Liver (tissue), 9 donors: ENCODE measurements around the gene ADGRV1. TPM values are rescaled to one million over a fixed set of nuclear protein-coding genes. Genes with fewer than 3 reads are reported as not detected.
A peak's percentile ranks its signal among the peaks of the same experiment; 100 is the strongest.

Experiments
- DNase-seq: peaks from one replicate; pipeline ENCODE4 v3.0.0-alpha.2; 2017; ENCODE audit warnings: low spot score
- H3K27ac ChIP-seq, 2 donors: one replicate each; pipeline ENCODE4 v1.7.0; 2013; ENCODE audit warnings: inconsistent platforms in 2 of 2, low read length in 2 of 2, control low read depth in 1 of 2, low read depth in 1 of 2, mild to moderate bottlenecking in 1 of 2
- H3K27me3 ChIP-seq, 4 donors: one replicate each; pipeline versions ENCODE4 v1.6.1 to v1.7.0; 2013; ENCODE audit warnings: low read length in 3 of 4, inconsistent platforms in 1 of 4, mild to moderate bottlenecking in 1 of 4, moderate library complexity in 1 of 4; ENCODE audit not compliant: control insufficient read depth in 4 of 4, insufficient read depth in 4 of 4
- H3K36me3 ChIP-seq, 4 donors: one replicate each; pipeline versions ENCODE4 v1.6.1 to v1.7.0; 2013; ENCODE audit warnings: low read length in 3 of 4, mild to moderate bottlenecking in 3 of 4, low read depth in 1 of 4, moderate library complexity in 1 of 4; ENCODE audit not compliant: control insufficient read depth in 4 of 4, insufficient read depth in 3 of 4
- H3K4me1 ChIP-seq, 4 donors: one replicate each; pipeline versions ENCODE4 v1.6.1 to v1.7.0; 2013; ENCODE audit warnings: low read length in 3 of 4, mild to moderate bottlenecking in 3 of 4, moderate library complexity in 1 of 4; ENCODE audit not compliant: control insufficient read depth in 4 of 4, insufficient read depth in 4 of 4
- H3K4me3 ChIP-seq, 3 donors: one replicate each; pipeline versions ENCODE4 v1.6.1 to v1.7.0; 2013; ENCODE audit warnings: low read length in 3 of 3, control low read depth in 1 of 3, low read depth in 1 of 3, mild to moderate bottlenecking in 1 of 3
- H3K9ac ChIP-seq, 2 donors: one replicate each; pipeline ENCODE4 v1.7.0; 2013; ENCODE audit warnings: low read length in 2 of 2, mild to moderate bottlenecking in 2 of 2, moderate library complexity in 2 of 2, control low read depth in 1 of 2, low read depth in 1 of 2
- H3K9me3 ChIP-seq, 4 donors: one replicate each; pipeline versions ENCODE4 v1.6.1 to v1.7.0; 2013; ENCODE audit warnings: low read length in 3 of 4; ENCODE audit not compliant: control insufficient read depth in 4 of 4
- CTCF ChIP-seq: fragments of 150-350 bp; IDR thresholded peaks from 2 replicates; pipeline ENCODE4 v1.5.1; 2017; ENCODE audit warnings: improper control_type of control experiment, low read depth, low read length; ENCODE audit not compliant: missing input control
- EGR1 ChIP-seq, 2 donors: IDR thresholded peaks; 2 replicates each; pipeline ENCODE4 v1.6.1; 2016 to 2018; ENCODE audit warnings: antibody characterized with exemption in 2 of 2, low read depth in 2 of 2
- FOXA1 ChIP-seq: IDR thresholded peaks from 2 replicates; pipeline ENCODE4 v1.6.1; 2016; ENCODE audit warnings: antibody characterized with exemption
- FOXA2 ChIP-seq: IDR thresholded peaks from 2 replicates; pipeline ENCODE4 v1.6.1; 2016; ENCODE audit warnings: antibody characterized with exemption
- GABPA ChIP-seq, 2 donors: IDR thresholded peaks in 1 of 2; conservative IDR thresholded peaks in 1 of 2; 2 replicates each; pipeline ENCODE4 v1.6.1; 2016; ENCODE audit warnings: antibody characterized with exemption in 2 of 2, mild to moderate bottlenecking in 1 of 2, moderate library complexity in 1 of 2
- HNF4A ChIP-seq, 2 donors: conservative IDR thresholded peaks; 2 replicates each; pipeline ENCODE4 v1.6.1; 2016; ENCODE audit warnings: antibody characterized with exemption in 2 of 2, mild to moderate bottlenecking in 2 of 2
- HNF4G ChIP-seq: IDR thresholded peaks from 2 replicates; pipeline ENCODE4 v1.6.1; 2016; ENCODE audit warnings: antibody characterized with exemption
- JUND ChIP-seq, 2 donors: IDR thresholded peaks; 2 replicates each; pipeline ENCODE4 v1.6.1; 2016; ENCODE audit warnings: antibody characterized with exemption in 2 of 2
- MAX ChIP-seq: IDR thresholded peaks from 2 replicates; pipeline ENCODE4 v1.6.1; 2016; ENCODE audit warnings: antibody characterized with exemption
- NR2F2 ChIP-seq: IDR thresholded peaks from 2 replicates; pipeline ENCODE4 v1.6.1; 2016; ENCODE audit warnings: antibody characterized with exemption
- RAD21 ChIP-seq, 2 donors: IDR thresholded peaks; 2 replicates each; pipeline ENCODE4 v1.6.1; 2016; ENCODE audit warnings: antibody characterized with exemption in 2 of 2, mild to moderate bottlenecking in 2 of 2
- REST ChIP-seq: IDR thresholded peaks from 2 replicates; pipeline ENCODE4 v1.6.1; 2016; ENCODE audit warnings: antibody characterized with exemption, mild to moderate bottlenecking
- RXRA ChIP-seq, 2 donors: IDR thresholded peaks; 2 replicates each; pipeline ENCODE4 v1.6.1; 2017 to 2018; ENCODE audit warnings: antibody characterized with exemption in 2 of 2, mild to moderate bottlenecking in 1 of 2
- ZBTB33 ChIP-seq: IDR thresholded peaks from 2 replicates; pipeline ENCODE4 v1.6.1; 2016; ENCODE audit warnings: antibody characterized with exemption
- WGBS: extraction: QIAGEN DNeasy Blood & Tissue Kit; methylation state at CpG from one replicate; pipeline ENCODE4 v1.1.7; 2013; 5-methylcytosine and 5-hydroxymethylcytosine counted together
- polyA plus RNA-seq, 2 donors: library from polyadenylated mRNA; stranded (reverse) in 1 of 2; unstranded in 1 of 2; fragments of 200-250 nt in 1 of 2; fragments of >200 nt in 1 of 2; fragmentation: Nextera tagmentation in 1 of 2; extraction: Ambion mirVana in 1 of 2; gene quantifications; one replicate each; pipeline versions ENCODE4 v1.2.1 to v1.2.3, GENCODE V29; 2013 to 2015
- total RNA-seq, 2 donors: library from RNA; depleted of rRNA; stranded (reverse); fragments of >200 nt; gene quantifications; one replicate each; pipeline ENCODE4 v1.2.3, GENCODE V29; 2014
- donor health status: healthy.
- donor health status: healthy.
- donor health status: healthy.
- donor health status: healthy.
- donor health status: healthy.

ADGRV1 gene
- total and polyA plus RNA-seq, 4 donors: 5.1 to 15.5 (median 9.6) TPM

- no peak for TF ChIP-seq ZBTB33
Observed at GRCh38 chr5:90557391-90557790, 1.2 kb upstream of the ADGRV1 start (continued).

- H3K27ac ChIP-seq: no peak overlapping the region
- peaks cover 2 to 19% (median 4%) of the 10 kb centered on the region in 4 donors for H3K27me3 ChIP-seq
- TF ChIP-seq REST: no peak
- peak overlapping the region in 1 of 3 donors; percentile 49 for H3K4me3 ChIP-seq
- H3K36me3 ChIP-seq: no peaks in the 10 kb centered on the region
- peaks cover 0 to 3% (median 0%) of the 10 kb centered on the region in 4 donors for H3K9me3 ChIP-seq
- peaks cover 3 to 12% (median 11%) of the 10 kb centered on the region in 4 donors for H3K4me1 ChIP-seq
- WGBS: 12% methylated on average over 3 of the region's 3 CpGs
- H3K9ac ChIP-seq: no peak overlapping the region
- no peak for DNase-seq
Observed at GRCh38 chr5:90557871-90558270, 726 bp upstream of the ADGRV1 start.

- Histone ChIP-seq H3K27ac (no peak overlapping the region), H3K9ac (no peak overlapping the region), H3K4me3 (no peak overlapping the region), H3K27me3 (peaks cover 0 to 18% (median 4%) of the 10 kb centered on the region in 4 donors), H3K9me3 (no peaks in the 10 kb centered on the region), H3K4me1 (peaks cover 3 to 12% (median 11%) of the 10 kb centered on the region in 4 donors), H3K36me3 (no peaks in the 10 kb centered on the region)
- TF ChIP-seq MAX (no peak), CTCF (no peak)
- WGBS: 68% methylated on average over 2 of the region's 2 CpGs
- DNase-seq: no peak
Observed at GRCh38 chr5:90560771-90561170, 2.2 kb downstream of the ADGRV1 start.

- no peak for DNase-seq
- Histone ChIP-seq H3K27ac (no peak overlapping the region), H3K36me3 (no peaks in the 10 kb centered on the region), H3K4me1 (peaks cover 3 to 12% (median 11%) of the 10 kb centered on the region in 4 donors), H3K9me3 (no peaks in the 10 kb centered on the region), H3K9ac (no peak overlapping the region), H3K4me3 (no peak overlapping the region), H3K27me3 (peaks cover 0 to 16% (median 4%) of the 10 kb centered on the region in 4 donors)
- WGBS: 60% methylated on average over 1 of the region's 1 CpG
- TF ChIP-seq REST (no peak), RXRA (IDR thresholded peaks at IDR 0.05) (no peak), NR2F2 (no peak), FOXA2 (no peak), HNF4A (conservative IDR thresholded peaks at IDR 0.05) (no peak), JUND (IDR thresholded peaks at IDR 0.05) (no peak), MAX (no peak), GABPA (IDR thresholded peaks at IDR 0.05 in 1 of 2, conservative IDR thresholded peaks at IDR 0.05 in 1 of 2) (no peak), FOXA1 (no peak), HNF4G (no peak), EGR1 (IDR thresholded peaks at IDR 0.05; ENCODE audit: low read depth in 2 of 2) (no peak), RAD21 (IDR thresholded peaks at IDR 0.05) (no peak)
Observed at GRCh38 chr5:90561766-90562165, 3.2 kb downstream of the ADGRV1 start.
